ENCODE measurements around the gene ANKS1B.
"Not testable (repeated sequence)": the region's sequence is repeated elsewhere in the genome, so short reads cannot be mapped to it uniquely, and the experiment has no call there.

The ANKS1B gene

GRCh38 chr12:98840325-98840724 is 1144.4 kb downstream of the ANKS1B start:
- no peak for FAIRE-seq

- no peak for FAIRE-seq
These were observed 1146.5 kb downstream of the ANKS1B start for GRCh38 chr12:98838231-98838647.

DNA sequence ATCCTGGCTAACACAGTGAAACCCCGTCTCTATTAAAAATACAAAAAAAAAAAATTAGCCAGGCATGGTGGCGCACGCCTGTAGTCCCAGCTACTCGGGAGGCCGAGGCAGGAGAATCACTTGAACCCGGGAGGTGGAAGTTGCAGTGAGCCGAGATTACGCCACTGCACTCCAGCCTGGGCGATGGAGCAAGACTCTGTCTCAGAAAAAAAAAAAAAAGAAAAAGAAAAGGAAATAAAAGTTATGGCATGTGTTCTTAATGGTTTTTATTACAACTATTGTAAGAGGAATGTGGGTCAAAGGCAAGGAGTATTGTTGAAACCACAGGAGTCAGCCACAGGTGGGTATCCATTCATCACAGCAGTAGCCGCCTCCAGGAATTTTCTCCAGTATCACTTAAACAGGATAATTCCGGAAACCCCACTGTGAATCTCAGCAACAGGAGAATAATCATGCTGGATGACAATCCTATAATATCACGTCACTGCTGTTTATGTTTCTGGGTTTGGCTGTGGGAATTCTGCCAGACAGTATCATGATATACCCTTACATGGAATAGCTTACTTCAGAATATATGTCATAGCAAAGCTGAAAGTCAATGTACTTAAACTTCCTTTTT is 1147.5 kb downstream of the ANKS1B start:
- FAIRE-seq = not testable (repeated sequence)

DNA sequence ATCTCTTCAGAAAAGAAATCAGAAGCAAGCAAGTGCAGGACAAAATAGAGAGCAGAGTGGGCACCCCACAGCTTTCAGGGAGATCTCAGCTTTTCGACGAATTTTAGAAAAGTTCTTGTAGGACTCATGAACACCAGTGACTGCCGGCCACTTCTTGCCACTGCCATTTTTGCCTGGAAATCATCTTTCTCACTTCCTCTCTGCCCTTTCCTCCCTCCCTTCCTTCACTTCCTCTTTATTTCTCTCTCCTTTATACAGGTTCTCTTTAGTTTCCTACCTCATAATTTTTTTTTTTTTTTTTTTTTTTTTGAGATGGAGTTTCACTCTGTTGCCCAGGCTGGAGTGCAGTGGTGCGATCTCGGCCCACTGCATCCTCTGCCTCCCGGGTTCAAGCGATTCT is 1154.1 kb downstream of the ANKS1B start:
- FAIRE-seq = no peak

- no peak for FAIRE-seq
These were observed 1155.7 kb downstream of the ANKS1B start for GRCh38 chr12:98828802-98829600.

DNA sequence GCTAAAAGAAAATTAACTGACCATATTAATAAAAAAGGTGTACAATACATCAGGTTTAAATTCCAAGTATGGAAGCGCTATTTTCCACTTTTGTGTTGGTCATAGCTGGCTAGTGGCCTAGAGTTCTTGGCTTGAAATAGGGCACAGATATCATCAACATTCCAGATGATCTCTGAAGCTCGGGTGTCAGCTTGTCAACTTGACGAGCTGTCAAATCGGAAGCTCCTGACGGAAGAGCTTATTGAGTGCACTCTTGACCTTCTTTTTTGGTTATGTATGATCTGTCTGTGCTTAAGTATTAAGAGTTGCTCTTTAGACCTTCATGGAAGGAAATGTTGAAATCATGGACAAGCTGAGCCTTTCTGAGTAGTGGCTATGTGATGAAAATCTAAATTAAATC is 1161.7 kb downstream of the ANKS1B start:
- no peak for FAIRE-seq

- no peak for FAIRE-seq
These were observed 1162.9 kb downstream of the ANKS1B start for GRCh38 chr12:98821866-98822265.

- no peak for FAIRE-seq
These were observed 1163.5 kb downstream of the ANKS1B start for GRCh38 chr12:98821232-98821631.

- no peak for FAIRE-seq
These were observed 1164.8 kb downstream of the ANKS1B start for GRCh38 chr12:98819821-98820404.

DNA sequence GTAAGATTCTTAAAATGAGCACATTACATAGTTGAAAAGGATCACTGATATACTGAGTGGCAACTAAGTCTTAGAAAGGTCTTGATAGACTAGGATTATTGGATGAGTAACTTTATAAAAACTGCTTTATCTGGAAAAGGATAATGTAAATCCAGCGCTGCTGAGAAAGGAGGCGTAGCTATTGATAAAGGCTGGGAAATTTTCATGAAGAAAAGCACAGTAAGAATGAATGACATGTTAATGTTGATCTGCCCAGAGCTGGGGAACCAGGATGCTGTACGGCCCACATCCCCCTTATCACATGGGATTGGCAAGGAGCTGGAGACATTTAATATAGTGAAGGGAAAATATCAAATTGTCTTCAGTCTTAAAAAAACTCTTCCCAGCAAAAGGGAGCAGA is 1165.7 kb downstream of the ANKS1B start:
- no peak for FAIRE-seq

DNA sequence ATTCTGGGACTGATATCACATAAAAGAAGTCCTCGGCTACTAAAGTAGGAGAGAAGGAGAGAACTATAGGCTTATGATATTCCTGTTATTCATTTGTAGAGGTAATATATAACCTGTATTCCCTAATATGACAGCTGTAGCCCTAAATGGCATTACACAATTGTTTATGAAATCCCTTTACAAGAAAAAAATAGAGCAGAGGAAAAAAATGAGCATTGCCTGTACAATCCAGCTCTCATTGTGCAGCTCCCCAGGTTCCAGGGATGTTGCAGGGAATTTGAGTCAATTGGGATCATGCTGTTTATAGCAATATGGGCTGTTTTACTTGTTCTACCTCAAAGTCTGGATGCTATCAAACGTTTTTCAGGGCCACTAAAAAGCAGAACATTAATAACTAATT is 1166.5 kb downstream of the ANKS1B start:
- no peak for FAIRE-seq

GRCh38 chr12:98817742-98818141 is 1167.0 kb downstream of the ANKS1B start:
- no peak for FAIRE-seq

- FAIRE-seq = no peak
These were observed 1168.0 kb downstream of the ANKS1B start for GRCh38 chr12:98816720-98817119.

GRCh38 chr12:98814254-98814653 is 1170.5 kb downstream of the ANKS1B start:
- FAIRE-seq = no peak

DNA sequence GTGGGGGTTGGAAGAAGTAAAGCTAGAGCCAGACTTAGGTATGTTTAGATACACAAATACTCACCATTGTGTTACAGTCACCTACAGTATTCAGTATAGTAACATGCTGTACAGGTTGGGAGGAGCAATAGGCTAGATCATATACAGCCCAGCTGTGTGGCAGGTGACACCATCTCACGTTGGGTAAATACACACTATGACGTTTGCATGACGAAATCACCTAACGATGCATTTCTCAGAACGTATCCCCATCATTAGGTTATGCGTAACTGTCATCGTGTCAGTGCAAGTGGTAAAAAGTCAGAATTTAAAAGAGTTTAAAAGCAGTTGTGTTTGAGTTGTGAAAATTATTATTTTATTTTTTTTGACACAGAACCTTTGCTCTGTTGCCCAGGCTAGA is 1172.5 kb downstream of the ANKS1B start:
- no peak for FAIRE-seq

DNA sequence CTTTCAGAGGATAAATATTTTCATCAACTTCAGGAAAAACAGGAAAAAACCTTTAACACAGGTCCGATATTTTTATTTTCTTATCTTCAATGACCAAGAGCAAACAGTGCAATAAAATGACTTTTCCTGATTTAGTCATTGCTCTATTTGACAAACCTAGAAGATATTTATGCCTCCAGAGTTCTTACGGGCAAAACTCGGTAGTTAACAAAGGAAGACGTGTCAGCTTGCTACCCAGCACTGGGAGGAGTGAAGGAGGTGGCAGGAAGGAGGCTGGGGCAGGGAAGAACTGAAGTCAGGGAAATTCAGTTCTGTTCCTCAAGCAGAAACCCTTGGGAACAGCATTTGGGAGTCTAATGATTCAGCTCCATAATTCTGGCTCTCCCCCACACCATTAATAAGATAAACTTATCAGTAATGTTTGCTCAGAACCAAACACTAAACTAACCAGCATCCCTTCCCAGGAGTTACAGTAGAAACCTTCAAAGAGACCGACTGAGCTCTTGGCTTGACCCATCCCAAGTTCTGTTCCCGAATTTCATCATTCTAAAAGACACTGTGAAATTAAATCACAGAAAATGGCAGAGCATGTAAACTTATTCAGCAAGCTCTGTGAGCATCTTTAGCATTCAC is 1176.4 kb downstream of the ANKS1B start:
- FAIRE-seq = no peak

GRCh38 chr12:98807187-98807586 is 1177.5 kb downstream of the ANKS1B start:
- FAIRE-seq = no peak

DNA sequence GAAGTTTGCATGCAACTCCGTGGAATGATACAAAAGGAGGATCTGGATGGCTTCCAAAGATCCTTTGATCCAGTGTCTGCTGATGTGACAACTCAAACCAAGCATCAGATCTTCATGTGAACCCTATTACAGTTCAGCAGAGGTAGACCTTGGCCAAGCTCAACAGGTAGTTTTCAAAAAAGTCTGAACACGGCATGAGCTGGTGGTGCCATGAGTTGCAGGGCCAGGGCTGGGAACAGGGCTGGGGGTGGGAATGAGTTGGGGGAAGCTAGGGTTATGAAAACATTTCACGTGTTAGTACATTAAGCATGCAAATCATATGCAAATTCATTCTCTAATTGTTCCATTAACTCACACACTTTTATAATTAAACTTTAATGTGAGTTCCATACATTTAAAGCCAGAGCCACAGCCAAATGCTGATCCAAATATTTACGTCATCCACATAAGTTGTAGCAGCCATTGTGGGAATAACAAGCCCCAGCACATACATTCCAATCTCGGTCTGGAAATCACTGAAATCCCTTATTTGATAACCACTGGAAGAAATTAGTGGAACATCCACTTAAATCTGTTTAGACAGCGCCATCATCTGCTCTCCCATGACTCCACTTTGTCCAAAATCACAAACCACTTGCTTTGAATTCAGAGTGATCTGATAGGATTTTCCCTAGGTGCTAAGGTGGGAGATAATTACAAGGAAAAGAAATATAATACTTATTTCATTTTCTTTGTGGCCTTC is 1181.1 kb downstream of the ANKS1B start:
- no peak for FAIRE-seq

DNA sequence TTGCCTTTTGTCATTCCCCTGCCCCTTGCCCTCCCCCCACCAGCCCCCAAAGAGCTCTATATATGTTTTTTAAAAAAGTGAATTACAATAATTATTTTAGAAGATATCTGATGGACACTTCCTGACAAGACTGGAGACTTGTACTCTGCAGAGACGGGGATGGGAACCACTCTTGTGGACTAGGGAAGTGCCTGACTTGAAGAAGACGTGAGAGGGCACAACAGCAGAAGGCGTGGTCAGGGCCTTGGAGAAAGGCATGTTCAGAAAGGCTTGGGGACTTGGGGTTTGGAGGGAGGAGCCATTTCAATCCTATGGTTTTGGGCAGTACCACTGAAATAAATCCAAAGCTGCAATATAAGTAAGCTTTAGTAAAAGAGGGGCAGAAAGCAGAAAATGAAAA is 1184.9 kb downstream of the ANKS1B start:
- FAIRE-seq = no peak

DNA sequence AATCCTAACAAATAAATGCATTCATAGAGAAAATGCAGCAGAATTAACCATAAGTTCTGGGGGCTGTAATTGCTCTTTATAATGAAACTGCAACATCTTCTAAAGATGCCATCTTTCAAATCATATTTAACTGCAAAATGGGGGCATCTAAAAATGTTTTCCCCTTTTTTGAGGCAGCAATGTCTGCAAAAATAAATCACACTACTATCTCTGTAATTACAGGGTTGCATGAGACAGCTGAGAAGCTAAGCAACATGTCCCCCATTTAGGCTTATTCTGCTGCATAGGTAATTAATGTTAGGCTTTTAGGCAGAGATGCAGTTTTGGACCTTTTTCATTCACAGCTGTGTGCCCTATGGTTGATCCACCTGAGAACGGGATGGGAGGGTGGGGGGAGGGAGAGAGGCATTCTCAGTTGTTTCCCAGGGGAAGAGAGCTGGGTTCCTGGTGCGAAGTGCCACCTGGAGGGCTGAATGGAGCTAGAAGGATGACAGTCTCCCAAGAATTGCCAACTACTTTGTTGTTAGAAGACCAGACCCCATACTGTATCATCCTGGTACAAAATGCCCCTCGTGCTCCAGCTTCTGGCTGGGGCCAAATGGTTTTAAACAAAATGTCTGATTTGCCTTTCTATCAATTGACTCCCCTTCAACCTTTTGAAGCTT is 1185.5 kb downstream of the ANKS1B start:
- FAIRE-seq = no peak

DNA sequence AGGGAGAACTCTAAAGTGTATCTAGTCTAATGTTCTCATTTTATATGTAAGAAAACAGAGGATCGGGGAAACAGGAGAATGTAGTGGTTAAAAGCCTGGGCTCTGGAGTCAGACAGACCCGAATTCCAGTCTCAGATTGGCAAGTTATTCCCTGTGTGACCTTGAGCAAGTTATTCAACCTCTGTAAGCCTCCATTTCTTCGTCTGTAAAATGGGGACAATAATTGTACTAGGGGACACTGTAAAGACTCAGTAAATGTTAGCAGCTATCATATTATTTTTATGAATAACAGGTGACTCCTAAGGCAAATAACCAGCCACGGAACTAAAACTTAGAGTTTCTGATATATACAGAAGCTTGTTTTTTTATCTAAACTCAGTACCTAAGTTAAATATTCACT is 1187.5 kb downstream of the ANKS1B start:
- no peak for FAIRE-seq

- FAIRE-seq = no peak
These were observed 1188.0 kb downstream of the ANKS1B start for GRCh38 chr12:98796745-98797144.

All from A204.1 (cell line).